ENCODE results near the gene PLCH2. TPM values are rescaled to one million over a fixed set of nuclear protein-coding genes. Genes with fewer than 3 reads are reported as not detected.

Gene PLCH2
- total and polyA plus RNA-seq, 2 donors (not counting 1 experiment from before 2014, with no cell fraction given) = 20.0 to 34.9 TPM

GRCh38 chr1:2427051-2427450 lies 49.0 kb upstream of the PLCH2 start:
- CTCF ChIA-PET = no interaction called here
- Histone ChIP-seq H3K9ac (ENCODE audit: low read length) (no peak overlapping the region), H2AFZ (ENCODE audit: insufficient read depth, low read depth, low read length, poor library complexity, severe bottlenecking) (no peak overlapping the region), H3K4me3 (ENCODE audit: control extremely low read depth in 1 of 5, extremely low read depth in 1 of 5, insufficient read depth in 1 of 5, low read depth in 2 of 5, low read length in 4 of 5) (no peak overlapping the region), H3K27me3 (replicated peaks in 1 of 4; ENCODE audit: control extremely low read depth in 1 of 4, control insufficient read depth in 3 of 4, insufficient read depth in 4 of 4, low read length in 3 of 4) (peaks cover 0 to 6% (median 0%) of the 10 kb centered on the region in 4 experiments), H3K27ac (ENCODE audit: low read length in 2 of 2) (no peak overlapping the region), H3K9me3 (ENCODE audit: control extremely low read depth in 1 of 3, control insufficient read depth in 2 of 3, insufficient read depth in 1 of 3, low read length in 2 of 3) (peaks cover 0 to 28% (median 11%) of the 10 kb centered on the region in 3 donors), H3K4me1 (ENCODE audit: control insufficient read depth in 2 of 2, insufficient read depth in 2 of 2, low read length in 2 of 2) (no peaks in the 10 kb centered on the region), H3K36me3 (replicated peaks in 1 of 2; ENCODE audit: control extremely low read depth in 1 of 2, control insufficient read depth in 1 of 2, extremely low read depth in 1 of 2, insufficient read depth in 2 of 2, low read length in 1 of 2) (no peaks in the 10 kb centered on the region), H3K79me2 (ENCODE audit: control insufficient read depth, insufficient read depth, low read length) (no peaks in the 10 kb centered on the region), H4K20me1 (ENCODE audit: control insufficient read depth, insufficient read depth, low read length, poor library complexity, severe bottlenecking) (no peaks in the 10 kb centered on the region), H3K4me2 (replicated peaks; ENCODE audit: low read depth, low read length, poor library complexity, severe bottlenecking) (no peak overlapping the region)
- 82% methylated on average over 17 of the region's 18 CpGs for WGBS (ENCODE audit: insufficient coverage)
- Mint-ChIP-seq H3K27ac (no peak overlapping the region), H3K4me1 (no peaks in the 10 kb centered on the region), H3K4me3 (no peak overlapping the region), H3K27me3 (no peaks in the 10 kb centered on the region), H3K9me3 (ENCODE audit: insufficient read depth) (no peaks in the 10 kb centered on the region)
- DNase-seq (no peak), ATAC-seq (ENCODE audit: low read depth) (no peak)
- TF ChIP-seq CTCF (IDR thresholded peaks at IDR 0.05) = no peak
- no peak for TF ChIP-seq EZH2 (IDR thresholded peaks at IDR 0.05; ENCODE audit: borderline replicate concordance, insufficient read depth, low read depth, low read length, poor library complexity, severe bottlenecking)
- intact Hi-C loops (cut with micrococcal nuclease) = no loop called here
- POLR2A ChIA-PET = no interaction called here

- Histone ChIP-seq H3K27me3 (replicated peaks in 1 of 4; ENCODE audit: control extremely low read depth in 1 of 4, control insufficient read depth in 3 of 4, insufficient read depth in 4 of 4, low read length in 3 of 4) (peaks cover 0 to 6% (median 0%) of the 10 kb centered on the region in 4 experiments), H3K27ac (ENCODE audit: low read length in 2 of 2) (no peak overlapping the region), H4K20me1 (ENCODE audit: control insufficient read depth, insufficient read depth, low read length, poor library complexity, severe bottlenecking) (no peaks in the 10 kb centered on the region), H2AFZ (ENCODE audit: insufficient read depth, low read depth, low read length, poor library complexity, severe bottlenecking) (no peak overlapping the region), H3K9ac (ENCODE audit: low read length) (no peak overlapping the region), H3K4me2 (replicated peaks; ENCODE audit: low read depth, low read length, poor library complexity, severe bottlenecking) (no peak overlapping the region), H3K9me3 (ENCODE audit: control extremely low read depth in 1 of 3, control insufficient read depth in 2 of 3, insufficient read depth in 1 of 3, low read length in 2 of 3) (peaks cover 0 to 28% (median 11%) of the 10 kb centered on the region in 3 donors), H3K4me3 (ENCODE audit: control extremely low read depth in 1 of 5, extremely low read depth in 1 of 5, insufficient read depth in 1 of 5, low read depth in 2 of 5, low read length in 4 of 5) (no peak overlapping the region), H3K79me2 (ENCODE audit: control insufficient read depth, insufficient read depth, low read length) (no peaks in the 10 kb centered on the region), H3K36me3 (replicated peaks in 1 of 2; ENCODE audit: control extremely low read depth in 1 of 2, control insufficient read depth in 1 of 2, extremely low read depth in 1 of 2, insufficient read depth in 2 of 2, low read length in 1 of 2) (no peaks in the 10 kb centered on the region), H3K4me1 (ENCODE audit: control insufficient read depth in 2 of 2, insufficient read depth in 2 of 2, low read length in 2 of 2) (no peaks in the 10 kb centered on the region)
- no peaks in the 10 kb centered on the region for H3K4me1 Mint-ChIP-seq
- 91% methylated on average over 10 of the region's 10 CpGs for WGBS (ENCODE audit: insufficient coverage)
- DNase-seq (no peak), ATAC-seq (ENCODE audit: low read depth) (no peak)
- no peak overlapping the region for H3K27ac Mint-ChIP-seq
- H3K9me3 Mint-ChIP-seq (ENCODE audit: insufficient read depth) = no peaks in the 10 kb centered on the region
- intact Hi-C loops (cut with micrococcal nuclease) = no loop called here
- CTCF ChIA-PET = no interaction called here
- TF ChIP-seq CTCF (IDR thresholded peaks at IDR 0.05) (no peak), EZH2 (IDR thresholded peaks at IDR 0.05; ENCODE audit: borderline replicate concordance, insufficient read depth, low read depth, low read length, poor library complexity, severe bottlenecking) (no peak)
- no peak overlapping the region for H3K4me3 Mint-ChIP-seq
- POLR2A ChIA-PET = no interaction called here
- H3K27me3 Mint-ChIP-seq = no peaks in the 10 kb centered on the region
These were observed 48.1 kb upstream of the PLCH2 start for GRCh38 chr1:2427976-2428375.

Measured in B cell (primary cell).